PC-3 (cell line): ENCODE data around the gene NOD1. TPM values are rescaled to one million over a fixed set of nuclear protein-coding genes. Genes with fewer than 3 reads are reported as not detected.

Source experiments
- ATAC-seq: fragments of 200-7000 bp; cut with Tn5 transposase; 2 replicates; pipeline ENCODE4 v1.9.1; 2020; ENCODE audit warnings: mild to moderate bottlenecking, moderate library complexity
- BruUV-seq: library from RNA; stranded (reverse); fragments of 400-500 nt; replicated peaks from 2 replicates; lab custom pipeline; 2021; lab: Mats Ljungman, UMichigan
- CTCF ChIA-PET: fragments of 300-600 bp; sonication (Branson Sonifier 250); formaldehyde crosslinking; loops from one replicate; lab custom pipeline; 2022; ENCODE audit warnings: antibody characterized with exemption; lab: Charles Lee
- POLR2A ChIA-PET: fragments of 300-600 bp; sonication (Branson Sonifier 250); formaldehyde crosslinking; loops from one replicate; lab custom pipeline; 2022; ENCODE audit warnings: antibody characterized with exemption; ENCODE audit not compliant: unreplicated experiment; lab: Charles Lee
- DNase-seq: peaks from one replicate; pipeline ENCODE4 v3.0.0-alpha.2; 2015
- H2AFZ ChIP-seq: fragments of 300-600 bp; sonication (generic); 2 replicates; pipeline ENCODE4 v1.6.0; 2016; ENCODE audit warnings: antibody characterized with exemption, low read length
- H3F3A ChIP-seq: fragments of 300-600 bp; sonication (generic); one replicate; pipeline ENCODE4 v1.6.0; 2017; ENCODE audit warnings: antibody characterized with exemption, low read length, control low read depth, mild to moderate bottlenecking; ENCODE audit not compliant: unreplicated experiment
- H3K27ac ChIP-seq: fragments of 300-600 bp; sonication (generic); 2 replicates; pipeline ENCODE4 v1.5.1; 2016; ENCODE audit warnings: mild to moderate bottlenecking, low read length
- H3K27me3 ChIP-seq: fragments of 300-600 bp; sonication (generic); 2 replicates; pipeline ENCODE4 v1.6.1; 2016; ENCODE audit warnings: low read length, mixed read lengths
- H3K36me3 ChIP-seq: fragments of 300-600 bp; sonication (generic); 2 replicates; pipeline ENCODE4 v1.6.1; 2016; ENCODE audit warnings: low read depth, mixed run types, low read length, mixed read lengths
- H3K4me1 ChIP-seq: fragments of 300-600 bp; sonication (generic); 2 replicates; pipeline ENCODE4 v1.5.1; 2016; ENCODE audit warnings: low read length; ENCODE audit not compliant: insufficient read depth
- H3K4me2 ChIP-seq: fragments of 300-600 bp; sonication (generic); 2 replicates; pipeline ENCODE4 v1.6.0; 2016; ENCODE audit warnings: low read length
- H3K4me3 ChIP-seq: fragments of 300-600 bp; sonication (generic); 2 replicates; pipeline ENCODE4 v1.5.1; 2016; ENCODE audit warnings: mild to moderate bottlenecking, low read length, mixed read lengths
- H3K79me2 ChIP-seq: fragments of 300-600 bp; sonication (generic); 2 replicates; pipeline ENCODE4 v1.6.1; 2017; ENCODE audit warnings: low read length, mixed read lengths
- H3K9ac ChIP-seq: fragments of 300-600 bp; sonication (generic); 2 replicates; pipeline ENCODE4 v1.6.0; 2016; ENCODE audit warnings: mild to moderate bottlenecking, low read length
- H3K9me2 ChIP-seq: fragments of 300-600 bp; sonication (generic); replicated peaks from 2 replicates; pipeline ENCODE4 v1.6.1; 2016; ENCODE audit warnings: mixed run types, low read length, mixed read lengths
- H3K9me3 ChIP-seq: fragments of 300-600 bp; sonication (generic); 2 replicates; pipeline ENCODE4 v1.6.1; 2016; ENCODE audit warnings: low read length, mixed read lengths
- H4K20me1 ChIP-seq: fragments of 300-600 bp; sonication (generic); 2 replicates; pipeline ENCODE4 v1.6.1; 2016; ENCODE audit warnings: low read length, mixed read lengths
- EZH2 ChIP-seq: fragments of 300-600 bp; sonication (generic); IDR thresholded peaks from one replicate; pipeline ENCODE4 v1.6.1; 2017; ENCODE audit warnings: antibody characterized with exemption, mild to moderate bottlenecking, low read length; ENCODE audit not compliant: unreplicated experiment
- EZH2phosphoT487 ChIP-seq: fragments of 300-600 bp; sonication (generic); IDR thresholded peaks from 2 replicates; pipeline ENCODE4 v1.6.1; 2018; ENCODE audit warnings: mild to moderate bottlenecking, antibody characterized with exemption, low read length, borderline replicate concordance
- intact Hi-C: fragments of 100-400 bp; cut with micrococcal nuclease; formaldehyde crosslinking; loops from 2 replicates; pipeline ENCODE4 v1.9.0; 2023
- total RNA-seq: library from RNA; depleted of rRNA; stranded (reverse); fragments of >200 nt; gene quantifications from 2 replicates; pipeline ENCODE4 v1.2.3, GENCODE V29; 2014
- TF ChIP-seq, protein P1 (sequence below): fragments of 300-600 bp; sonication (generic); conservative IDR thresholded peaks from 2 replicates; pipeline ENCODE4 v1.5.1; 2017; ENCODE audit warnings: antibody characterized with exemption, low read depth, mild to moderate bottlenecking, low read length

The NOD1 gene
- total RNA-seq, 1 experiment from 2014 or later = 5.9 TPM

- no peaks in the 10 kb centered on the region for H3K79me2 ChIP-seq
- H2AFZ ChIP-seq = no peak overlapping the region
- no peak overlapping the region for H3K27ac ChIP-seq
- no TSS peak for BruUV-seq
- peak overlapping the region; percentile 64 for H3K4me2 ChIP-seq
- intact Hi-C loops = no loop called here
- no peak overlapping the region for H3K9ac ChIP-seq
- H3F3A ChIP-seq = peaks cover 8% of the 10 kb centered on the region
- CTCF ChIA-PET = interaction anchor here (0.6 kb wide), 1 partner anchor 59 kb away, joined by 3 read pairs; no protein-coding TSS in a partner anchor
- H3K9me2 ChIP-seq = no peaks in the 10 kb centered on the region
- POLR2A ChIA-PET = no interaction called here
- H3K4me1 ChIP-seq = peaks cover 37% of the 10 kb centered on the region
- H3K27me3 ChIP-seq = no peaks in the 10 kb centered on the region
- TF ChIP-seq, protein P1, sequence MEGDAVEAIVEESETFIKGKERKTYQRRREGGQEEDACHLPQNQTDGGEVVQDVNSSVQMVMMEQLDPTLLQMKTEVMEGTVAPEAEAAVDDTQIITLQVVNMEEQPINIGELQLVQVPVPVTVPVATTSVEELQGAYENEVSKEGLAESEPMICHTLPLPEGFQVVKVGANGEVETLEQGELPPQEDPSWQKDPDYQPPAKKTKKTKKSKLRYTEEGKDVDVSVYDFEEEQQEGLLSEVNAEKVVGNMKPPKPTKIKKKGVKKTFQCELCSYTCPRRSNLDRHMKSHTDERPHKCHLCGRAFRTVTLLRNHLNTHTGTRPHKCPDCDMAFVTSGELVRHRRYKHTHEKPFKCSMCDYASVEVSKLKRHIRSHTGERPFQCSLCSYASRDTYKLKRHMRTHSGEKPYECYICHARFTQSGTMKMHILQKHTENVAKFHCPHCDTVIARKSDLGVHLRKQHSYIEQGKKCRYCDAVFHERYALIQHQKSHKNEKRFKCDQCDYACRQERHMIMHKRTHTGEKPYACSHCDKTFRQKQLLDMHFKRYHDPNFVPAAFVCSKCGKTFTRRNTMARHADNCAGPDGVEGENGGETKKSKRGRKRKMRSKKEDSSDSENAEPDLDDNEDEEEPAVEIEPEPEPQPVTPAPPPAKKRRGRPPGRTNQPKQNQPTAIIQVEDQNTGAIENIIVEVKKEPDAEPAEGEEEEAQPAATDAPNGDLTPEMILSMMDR = no peak
- no peak for TF ChIP-seq EZH2phosphoT487
- TF ChIP-seq EZH2 = no peak
- DNase-seq (peak; percentile 78), ATAC-seq (peak; percentile 32)
- H3K9me3 ChIP-seq = no peaks in the 10 kb centered on the region
- no peaks in the 10 kb centered on the region for H3K36me3 ChIP-seq
- no peak overlapping the region for H3K4me3 ChIP-seq
- no peaks in the 10 kb centered on the region for H4K20me1 ChIP-seq
Measured at GRCh38 chr7:30519122-30519521, 40.5 kb upstream of the NOD1 start.

DNA sequence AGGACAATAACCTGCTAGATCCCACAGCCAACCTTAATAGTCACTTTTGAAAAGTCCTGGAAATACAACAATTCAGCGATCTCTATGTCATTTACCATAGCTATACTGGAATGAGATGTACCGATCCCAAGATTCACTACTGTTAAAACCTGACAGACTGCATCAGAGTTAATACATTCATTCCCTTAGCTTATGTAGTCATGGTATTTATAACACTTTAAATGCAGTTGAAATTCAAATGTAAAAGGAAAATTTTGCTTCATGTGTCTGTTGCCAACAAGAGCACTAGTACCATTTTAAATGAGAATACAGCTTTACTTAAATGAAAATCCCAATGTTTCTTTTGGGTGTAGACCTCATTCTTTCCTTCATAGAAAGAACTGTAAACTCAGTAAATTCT, 37.2 kb upstream of the NOD1 start:
- intact Hi-C loops = no loop called here
- H3K9me3 ChIP-seq = no peaks in the 10 kb centered on the region
- BruUV-seq = no TSS peak

DNA sequence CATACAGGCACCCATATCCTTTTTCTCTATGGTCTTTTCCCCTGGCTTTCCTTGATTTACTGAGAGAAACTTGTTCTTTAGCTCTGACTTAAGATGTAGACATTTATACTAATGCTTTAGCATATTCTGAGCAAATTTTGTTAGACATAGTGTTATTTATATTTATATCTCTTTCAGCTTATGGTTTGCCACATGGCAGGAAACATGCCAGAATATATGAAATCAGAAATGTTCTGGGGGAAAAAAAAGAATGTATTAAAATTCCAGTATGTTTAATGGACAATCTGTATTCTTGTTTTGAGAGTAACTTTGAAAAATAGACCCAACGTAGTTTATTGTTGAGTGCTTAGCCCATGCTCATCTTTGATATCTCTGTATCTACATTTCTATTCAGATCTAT, 36.2 kb upstream of the NOD1 start:
- Histone ChIP-seq H3K27ac (no peak overlapping the region), H3K4me1 (peaks cover 18% of the 10 kb centered on the region), H3K4me3 (no peak overlapping the region), H3K27me3 (no peaks in the 10 kb centered on the region), H2AFZ (no peak overlapping the region), H3K9ac (no peak overlapping the region), H3K79me2 (no peaks in the 10 kb centered on the region), H3K4me2 (no peak overlapping the region), H3K9me2 (no peaks in the 10 kb centered on the region), H4K20me1 (no peaks in the 10 kb centered on the region), H3K36me3 (no peaks in the 10 kb centered on the region), H3F3A (no peaks in the 10 kb centered on the region), H3K9me3 (no peaks in the 10 kb centered on the region)
- ATAC-seq (no peak), DNase-seq (no peak)
- intact Hi-C loops = no loop called here
- no peak for TF ChIP-seq EZH2
- TF ChIP-seq EZH2phosphoT487 = no peak
- TF ChIP-seq, protein P1 = no peak
- POLR2A ChIA-PET = no interaction called here
- BruUV-seq = no TSS peak
- CTCF ChIA-PET = no interaction called here

More for the DNA sequence above, 37.2 kb upstream of the NOD1 start:
- Histone ChIP-seq H3K27me3 (no peaks in the 10 kb centered on the region), H3K79me2 (no peaks in the 10 kb centered on the region), H3F3A (peaks cover 5% of the 10 kb centered on the region), H3K27ac (no peak overlapping the region), H3K4me1 (peaks cover 25% of the 10 kb centered on the region), H3K4me2 (no peak overlapping the region), H4K20me1 (no peaks in the 10 kb centered on the region), H3K9me2 (no peaks in the 10 kb centered on the region), H3K36me3 (no peaks in the 10 kb centered on the region), H2AFZ (no peak overlapping the region), H3K4me3 (no peak overlapping the region), H3K9ac (no peak overlapping the region)
- TF ChIP-seq EZH2 = no peak
- TF ChIP-seq, protein P1 = no peak
- TF ChIP-seq EZH2phosphoT487 = no peak
- ChIA-PET POLR2A (no interaction called here), CTCF (interaction anchor here (0.7 kb wide), 1 partner anchor 49 kb away, joined by 5 read pairs; no protein-coding TSS in a partner anchor)
- DNase-seq (no peak), ATAC-seq (no peak)
